Measurements from ENCODE around the gene GPD1L. TPM values are rescaled to one million over a fixed set of nuclear protein-coding genes. Genes with fewer than 3 reads are reported as not detected.

The GPD1L gene
- total and polyA plus RNA-seq, 2 of the 13 experiments (the other 11 are each of a cell fraction or from before 2014, with no cell fraction given) = 4.9 to 13.7 TPM

- H2AFZ ChIP-seq (ENCODE audit: low read length) = peak overlapping the region; percentile 99
- H3K4me2 ChIP-seq (ENCODE audit: low read depth, low read length) = peak overlapping the region; percentile 100
- whole genome bisulfite sequencing (ENCODE audit: low lambda C conversion rate) = 2% methylated on average over 9 of the region's 9 CpGs
- TF ChIP-seq ARID4A (CRISPR knock-in tag; IDR thresholded peaks at IDR 0.05; ENCODE audit: borderline replicate concordance) = peak; percentile 35; the same call in 1 of the 2 replicates
- TF ChIP-seq CBX2 (IDR thresholded peaks at IDR 0.05; ENCODE audit: low read depth, low read length) = no peak
- TF ChIP-seq CBX2 (CRISPR knock-in tag; IDR thresholded peaks at IDR 0.05; ENCODE audit: low read depth) = no peak
- TF ChIP-seq ZNF3 (CRISPR knock-in tag; IDR thresholded peaks at IDR 0.05) = peak; percentile 71; the same call in 1 of the 2 replicates
- peak; percentile 61 for TF ChIP-seq TBX2 (CRISPR knock-in tag; IDR thresholded peaks at IDR 0.05; ENCODE audit: borderline replicate concordance)
- TF ChIP-seq SMC3 (IDR thresholded peaks at IDR 0.05; ENCODE audit: low read length) = peak; percentile 84
- peak; percentile 90 for TF ChIP-seq MIXL1 (CRISPR knock-in tag; IDR thresholded peaks at IDR 0.05)
- TF ChIP-seq ZNF770 (CRISPR knock-in tag; IDR thresholded peaks at IDR 0.05) = no peak
- no peak for TF ChIP-seq AKAP8 (CRISPR knock-in tag; IDR thresholded peaks at IDR 0.05)
- peak; percentile 64; the same call in 1 of the 2 replicates for TF ChIP-seq ZKSCAN1 (IDR thresholded peaks at IDR 0.05; ENCODE audit: low read length)
- peak; percentile 63 for TF ChIP-seq SP4 (CRISPR knock-in tag; IDR thresholded peaks at IDR 0.05)
- no peak for TF ChIP-seq SIN3A (IDR thresholded peaks at IDR 0.05; ENCODE audit: borderline replicate concordance, low read depth, low read length)
- TF ChIP-seq ZNF569 (CRISPR knock-in tag; IDR thresholded peaks at IDR 0.05; ENCODE audit: borderline replicate concordance) = no peak
- TF ChIP-seq THRA (CRISPR knock-in tag; IDR thresholded peaks at IDR 0.05; ENCODE audit: borderline replicate concordance) = 0 out of 2 replicates have a peak, but pooled peaks have one; percentile 10
- TF ChIP-seq ZNF614 (CRISPR knock-in tag; IDR thresholded peaks at IDR 0.05; ENCODE audit: borderline replicate concordance) = peak; percentile 20
- no peak for TF ChIP-seq FOSL1 (CRISPR knock-in tag; IDR thresholded peaks at IDR 0.05; ENCODE audit: borderline replicate concordance)
- TF ChIP-seq SMAD9 (CRISPR knock-in tag; IDR thresholded peaks at IDR 0.05) = 0 out of 2 replicates have a peak, but pooled peaks have one; percentile 3
These were observed 70.7 kb downstream of the GPD1L start for GRCh38 chr3:32176989-32177701.

More at GRCh38 chr3:32176989-32177701, 70.7 kb downstream of the GPD1L start:
- CTCF ChIA-PET (ENCODE audit: low intra/inter-chr PET ratio, low total read pairs) = interaction anchor here (0.9 to 4.9 kb wide), 10 partner anchors 9 to 222 kb away, joined by 3 to 52 read pairs (median 6); partner anchors contain the start of gene CMTM8
- ATAC-seq (peak; percentile 75), DNase-seq (ENCODE audit: low spot score) (peak; percentile 68), FAIRE-seq (peak; percentile 90)
- POLR2A ChIA-PET = interaction anchor here (1.0 kb wide), 1 partner anchor 63 kb away, joined by 3 read pairs; no protein-coding TSS in a partner anchor
- in situ Hi-C loops (cut with HindIII; ENCODE audit: extremely low pct_ligation_motif_present, low pct_unique_long_range_greater_than_20kb) (loop anchor here (5.0 kb wide), 3 partner anchors 60 to 160 kb away; partner anchors contain the start of gene CMTM8), intact Hi-C loops (cut with micrococcal nuclease; ENCODE audit: unreplicated experiment) (loop anchor here (1.0 to 10.0 kb wide), 4 partner anchors 39 to 488 kb away; no protein-coding TSS in a partner anchor)
- Histone ChIP-seq H3K9ac (ENCODE audit: insufficient read depth, low read depth, low read length) (peak overlapping the region; percentile 38), H3K4me1 (ENCODE audit: insufficient read depth, low read length) (peaks cover 27% of the 10 kb centered on the region), H3K79me2 (ENCODE audit: insufficient read depth, low read length) (no peaks in the 10 kb centered on the region), H4K20me1 (ENCODE audit: insufficient read depth, low read length) (no peaks in the 10 kb centered on the region), H3K36me3 (replicated peaks in 1 of 2; ENCODE audit: control insufficient read depth in 1 of 2, insufficient read depth in 2 of 2, low read length in 2 of 2) (no peaks in the 10 kb centered on the region), H3K9me3 (ENCODE audit: low read length) (no peaks in the 10 kb centered on the region), H3K27me3 (ENCODE audit: control insufficient read depth in 1 of 2, insufficient read depth in 2 of 2, low read length in 2 of 2) (peaks cover 0 to 4% of the 10 kb centered on the region in 2 experiments; a peak in 1 of 5 replicates), H3K4me3 (replicated peaks in 1 of 3; ENCODE audit: insufficient read depth in 1 of 3, low read depth in 2 of 3, low read length in 3 of 3) (peak overlapping the region in 2 of 3 experiments; percentile 49 to 65; a peak in 5 of 6 replicates), H3K27ac (ENCODE audit: extremely low read length, insufficient read depth, low read length) (no peak overlapping the region)
- no TSS peak for BruUV-seq (replicated peaks)
